ENCODE data around the gene SRSF3. TPM values are rescaled to one million over a fixed set of nuclear protein-coding genes. Genes with fewer than 3 reads are reported as not detected.

The SRSF3 gene
- total and polyA plus RNA-seq, 9 of the 15 experiments (the other 6 are each of a cell fraction or from before 2014, with no cell fraction given) = 337 to 1,200 (median 518) TPM

- TF ChIP-seq SAFB2 (IDR thresholded peaks at IDR 0.05; ENCODE audit: borderline replicate concordance, low read depth, low read length, severe bottlenecking) (no peak), POLR2G (IDR thresholded peaks at IDR 0.05; ENCODE audit: low read depth, low read length) (peak; percentile 100), TEAD4 (IDR thresholded peaks at IDR 0.05; ENCODE audit: low read length) (peak; percentile 95), TEAD4 (CRISPR knock-in tag; IDR thresholded peaks at IDR 0.05; ENCODE audit: borderline replicate concordance) (no peak), L3MBTL2 (IDR thresholded peaks at IDR 0.05) (peak; percentile 91), TEAD1 (CRISPR knock-in tag; IDR thresholded peaks at IDR 0.05) (peak in 1 of 2 experiments; percentile 67; a peak in 2 of 4 replicates), ATF3 (IDR thresholded peaks at IDR 0.05) (no peak; the same call in 1 of the 2 replicates), ATF3 (CRISPR knock-in tag; conservative IDR thresholded peaks at IDR 0.05) (peak; percentile 95), RAD21 (CRISPR knock-in tag; conservative IDR thresholded peaks at IDR 0.05 in 1 of 2, IDR thresholded peaks at IDR 0.05 in 1 of 2) (peak; percentile 1 to 26; a peak in 2 of 4 replicates), ELF1 (tag; IDR thresholded peaks at IDR 0.05) (0 out of 2 replicates have a peak, but pooled peaks have one; percentile 17), SP1 (CRISPR knock-in tag; IDR thresholded peaks at IDR 0.05) (peak; percentile 98), IRF2 (CRISPR knock-in tag; IDR thresholded peaks at IDR 0.05) (no peak), HNRNPLL (IDR thresholded peaks at IDR 0.05; ENCODE audit: low read depth, low read length, poor library complexity, severe bottlenecking) (peak; percentile 76), NRF1 (conservative IDR thresholded peaks at IDR 0.05 in 1 of 2, IDR thresholded peaks at IDR 0.05 in 1 of 2) (peak; percentile 95 to 96), U2AF1 (optimal IDR thresholded peaks at IDR 0.05; ENCODE audit: low read depth, low read length) (peak; percentile 33), TGIF2 (CRISPR knock-in tag; IDR thresholded peaks at IDR 0.05) (peak; percentile 86; the same call in 1 of the 2 replicates), JUND (IDR thresholded peaks at IDR 0.05; ENCODE audit: borderline replicate concordance, low read depth, low read length) (peak; percentile 67), JUND (tag; IDR thresholded peaks at IDR 0.05; ENCODE audit: borderline replicate concordance, low read depth, low read length) (peak; percentile 32; the same call in 2 of the 3 replicates), ZBTB17 (CRISPR knock-in tag; IDR thresholded peaks at IDR 0.05) (peak; percentile 18; the same call in 1 of the 2 replicates)
Measured at GRCh38 chr6:36594029-36594815, at the start of gene SRSF3 (continued).
